ENCODE measurements around the gene CLDN11.

Gene CLDN11

GRCh38 chr3:170426240-170426797 lies 7.7 kb downstream of the CLDN11 start:
- DNase-seq (ENCODE audit: low spot score): no peak

- no peak for DNase-seq (ENCODE audit: low spot score)
Observed at GRCh38 chr3:170428095-170428494, 9.4 kb downstream of the CLDN11 start.

- DNase-seq (ENCODE audit: low spot score): no peak
Observed at GRCh38 chr3:170429050-170429449, 10.4 kb downstream of the CLDN11 start.

GRCh38 chr3:170431054-170431453 lies 12.4 kb downstream of the CLDN11 start:
- no peak for DNase-seq (ENCODE audit: low spot score)

GRCh38 chr3:170432416-170432815 lies 13.7 kb downstream of the CLDN11 start:
- DNase-seq (ENCODE audit: low spot score): no peak

- no peak for DNase-seq (ENCODE audit: low spot score)
Observed at GRCh38 chr3:170436697-170437096, 18.0 kb downstream of the CLDN11 start.

- no peak for DNase-seq (ENCODE audit: low spot score)
Observed at GRCh38 chr3:170437176-170437575, 18.5 kb downstream of the CLDN11 start.

- no peak for DNase-seq (ENCODE audit: low spot score)
Observed at GRCh38 chr3:170437696-170438407, 19.2 kb downstream of the CLDN11 start.

- no peak for DNase-seq (ENCODE audit: low spot score)
Observed at GRCh38 chr3:170438836-170439235, 20.2 kb downstream of the CLDN11 start.

- no peak for DNase-seq (ENCODE audit: low spot score)
Observed at GRCh38 chr3:170440344-170440743, 21.7 kb downstream of the CLDN11 start.

GRCh38 chr3:170441412-170441811 lies 22.7 kb downstream of the CLDN11 start:
- DNase-seq (ENCODE audit: low spot score): no peak

- no peak for DNase-seq (ENCODE audit: low spot score)
Observed at GRCh38 chr3:170442947-170443346, 24.3 kb downstream of the CLDN11 start.

- DNase-seq (ENCODE audit: low spot score): no peak
Observed at GRCh38 chr3:170443457-170443856, 24.8 kb downstream of the CLDN11 start.

- no peak for DNase-seq (ENCODE audit: low spot score)
Observed at GRCh38 chr3:170448584-170448983, 29.9 kb downstream of the CLDN11 start.

GRCh38 chr3:170450039-170450438 lies 31.4 kb downstream of the CLDN11 start:
- DNase-seq (ENCODE audit: low spot score): no peak

- DNase-seq (ENCODE audit: low spot score): no peak
Observed at GRCh38 chr3:170454509-170454908, 35.8 kb downstream of the CLDN11 start.

- DNase-seq (ENCODE audit: low spot score): no peak
Observed at GRCh38 chr3:170458285-170458684, 39.6 kb downstream of the CLDN11 start.

- DNase-seq (ENCODE audit: low spot score): no peak
Observed at GRCh38 chr3:170463011-170463410, 44.3 kb downstream of the CLDN11 start.

- DNase-seq (ENCODE audit: low spot score): no peak
Observed at GRCh38 chr3:170465955-170466354, 47.3 kb downstream of the CLDN11 start.

- DNase-seq (ENCODE audit: low spot score): no peak
Observed at GRCh38 chr3:170467007-170467406, 48.3 kb downstream of the CLDN11 start.

- no peak for DNase-seq (ENCODE audit: low spot score)
Observed at GRCh38 chr3:170467571-170468147, 49.0 kb downstream of the CLDN11 start.

- no peak for DNase-seq (ENCODE audit: low spot score)
Observed at GRCh38 chr3:170469151-170470062, 50.7 kb downstream of the CLDN11 start.

Measured in left forelimb (tissue), 1 donor.